Right renal pelvis (tissue), 4 donors: ENCODE measurements around the gene RSAD2. TPM values are rescaled to one million over a fixed set of nuclear protein-coding genes. Genes with fewer than 3 reads are reported as not detected.

Experiments used
- DNase-seq, 4 donors: peaks; one replicate each; pipeline ENCODE4 v3.0.0-alpha.2; 2013; ENCODE audit warnings: low read depth in 4 of 4, low spot score in 3 of 4, missing footprints in 1 of 4
- polyA plus RNA-seq, 4 donors: library from polyadenylated mRNA; unstranded; fragments of 120-200 nt; gene quantifications; one replicate each; pipeline ENCODE4 v1.2.1, GENCODE V29; 2013; ENCODE audit not compliant: insufficient read length in 4 of 4

Gene RSAD2
- polyA plus RNA-seq, 4 donors = 2.9 to 5.1 (median 3.6) TPM

- DNase-seq = no peak
These were observed 13.8 kb upstream of the RSAD2 start for GRCh38 chr2:6863792-6864191.

GRCh38 chr2:6864231-6864754 lies 13.3 kb upstream of the RSAD2 start:
- no peak for DNase-seq

GRCh38 chr2:6864923-6865345 lies 12.6 kb upstream of the RSAD2 start:
- DNase-seq = no peak

- peak in 1 of 4 donors; percentile 38 for DNase-seq
These were observed 12.0 kb upstream of the RSAD2 start, which contains the start of gene CMPK2 for GRCh38 chr2:6865346-6866274. Gene CMPK2 (minus strand): TSS chr2:6865907. CDS start chr2:6865696, 211 bp downstream.

- peak in 2 of 4 donors; percentile 28 to 39 for DNase-seq
These were observed 11.3 kb upstream of the RSAD2 start for GRCh38 chr2:6866275-6866671.

- no peak for DNase-seq
These were observed 10.6 kb upstream of the RSAD2 start for GRCh38 chr2:6866982-6867381.

- no peak for DNase-seq
These were observed 5.2 kb upstream of the RSAD2 start for GRCh38 chr2:6872394-6872793.

- no peak for DNase-seq
These were observed 3.5 kb upstream of the RSAD2 start for GRCh38 chr2:6874032-6874431.

GRCh38 chr2:6876309-6876708 lies 1.3 kb upstream of the RSAD2 start:
- no peak for DNase-seq

GRCh38 chr2:6878549-6878948 lies 972 bp downstream of the RSAD2 start:
- DNase-seq = no peak

GRCh38 chr2:6879011-6879410 lies 1.4 kb downstream of the RSAD2 start:
- DNase-seq = no peak

- DNase-seq = no peak
These were observed 2.7 kb downstream of the RSAD2 start for GRCh38 chr2:6880200-6880733.

GRCh38 chr2:6881046-6881445 lies 3.5 kb downstream of the RSAD2 start:
- no peak for DNase-seq

GRCh38 chr2:6881516-6881915 lies 3.9 kb downstream of the RSAD2 start:
- no peak for DNase-seq

GRCh38 chr2:6883448-6884122 lies 6.0 kb downstream of the RSAD2 start:
- DNase-seq = no peak

- no peak for DNase-seq
These were observed 8.0 kb downstream of the RSAD2 start for GRCh38 chr2:6885551-6885950.

- DNase-seq = no peak
These were observed 8.4 kb downstream of the RSAD2 start for GRCh38 chr2:6885968-6886367.

GRCh38 chr2:6887751-6888192 lies 10.2 kb downstream of the RSAD2 start:
- no peak for DNase-seq

- DNase-seq = no peak
These were observed 11.1 kb downstream of the RSAD2 start for GRCh38 chr2:6888724-6889123.

GRCh38 chr2:6893876-6894482 lies 16.4 kb downstream of the RSAD2 start:
- no peak for DNase-seq
